NCI-H526 treated with DMSO at 0.1 percent for 48 hours (cell line): ENCODE data around the gene TMEM256.
"Not testable (repeated sequence)": the region's sequence is repeated elsewhere in the genome, so short reads cannot be mapped to it uniquely, and the experiment has no call there.

Experiments used
- DNase-seq: peaks from one replicate; lab custom pipeline; 2025; lab: John Stamatoyannopoulos, UW

TMEM256 gene

GRCh38 chr17:7383742-7384488, 20.0 kb downstream of the TMEM256 start:
- peak; percentile 13 for DNase-seq

DNA sequence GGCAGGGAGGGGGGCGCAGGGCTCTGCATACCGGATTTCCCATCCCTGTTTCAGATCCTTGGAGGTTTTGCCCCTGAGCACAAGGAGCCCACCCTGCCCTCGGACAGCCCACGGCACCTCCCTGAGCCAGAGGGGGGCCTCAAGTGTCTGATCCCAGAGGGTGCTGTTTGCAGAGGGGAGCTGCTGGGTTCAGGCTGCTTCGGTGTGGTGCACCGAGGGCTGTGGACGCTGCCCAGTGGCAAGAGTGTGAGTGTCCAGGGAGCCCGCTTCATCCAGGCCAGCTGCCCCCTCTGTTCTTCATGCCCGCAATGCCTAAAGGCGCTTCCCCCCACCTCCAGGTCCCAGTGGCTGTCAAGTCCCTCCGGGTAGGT, 20.5 kb downstream of the TMEM256 start:
- no peak for DNase-seq

- no peak for DNase-seq
These were observed 21.0 kb downstream of the TMEM256 start for GRCh38 chr17:7382901-7383300.

DNA sequence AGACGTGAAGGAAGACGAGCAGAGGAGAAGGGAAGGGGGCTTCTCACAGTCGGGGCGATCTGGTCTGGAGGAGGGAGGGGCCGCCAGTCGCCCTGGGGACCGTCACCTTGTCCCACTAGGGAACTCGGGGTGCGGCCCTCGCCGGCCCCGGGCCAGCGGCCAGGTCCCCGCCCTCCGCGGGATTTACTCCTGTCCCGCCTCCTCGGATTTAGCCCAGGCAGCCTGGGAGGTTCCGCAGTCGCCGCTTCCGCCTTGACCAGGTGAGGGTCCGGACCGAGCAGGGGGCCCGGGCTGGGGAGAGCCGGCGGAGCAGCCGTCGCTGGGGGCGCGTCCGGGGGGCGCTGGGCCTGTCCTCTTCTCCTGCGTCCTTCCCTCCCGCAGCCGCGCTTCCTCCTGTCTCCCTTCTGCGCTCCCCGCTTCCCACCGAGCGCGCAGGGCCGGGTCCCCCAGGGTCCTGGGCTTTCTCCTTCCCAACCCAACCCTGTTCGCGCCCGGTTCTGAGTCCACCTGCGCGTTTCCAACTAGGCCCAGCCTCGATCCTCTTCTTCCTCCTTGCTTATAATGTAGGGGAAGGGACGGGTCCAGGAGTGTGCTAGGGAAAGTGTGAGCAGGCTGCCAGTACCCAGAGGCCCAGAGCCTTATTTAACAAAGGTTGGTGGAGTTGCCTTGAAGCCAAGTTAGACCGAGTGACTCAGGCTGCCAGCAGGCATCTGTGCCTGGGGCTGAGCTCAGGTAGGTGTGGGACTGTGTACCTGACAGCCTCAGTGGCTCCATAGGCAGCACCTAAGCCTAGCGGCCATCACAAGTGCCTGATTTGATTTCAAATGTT, 22.8 kb downstream of the TMEM256 start, which contains the start of gene TNK1:
TNK1 (plus strand) TSS at position 235 of the 829 bp plus-strand sequence. CDS start 1,838 bp downstream, outside the sequence.
- no peak for DNase-seq

- DNase-seq, result no peak
These were observed 23.6 kb downstream of the TMEM256 start for GRCh38 chr17:7380321-7380720.

GRCh38 chr17:7379134-7379533, 24.8 kb downstream of the TMEM256 start:
- no peak for DNase-seq

GRCh38 chr17:7374353-7374752, 29.5 kb downstream of the TMEM256 start:
- no peak for DNase-seq

GRCh38 chr17:7370853-7371252, 33.0 kb downstream of the TMEM256 start:
- no peak for DNase-seq

GRCh38 chr17:7369825-7370224, 34.1 kb downstream of the TMEM256 start:
- no peak for DNase-seq

DNA sequence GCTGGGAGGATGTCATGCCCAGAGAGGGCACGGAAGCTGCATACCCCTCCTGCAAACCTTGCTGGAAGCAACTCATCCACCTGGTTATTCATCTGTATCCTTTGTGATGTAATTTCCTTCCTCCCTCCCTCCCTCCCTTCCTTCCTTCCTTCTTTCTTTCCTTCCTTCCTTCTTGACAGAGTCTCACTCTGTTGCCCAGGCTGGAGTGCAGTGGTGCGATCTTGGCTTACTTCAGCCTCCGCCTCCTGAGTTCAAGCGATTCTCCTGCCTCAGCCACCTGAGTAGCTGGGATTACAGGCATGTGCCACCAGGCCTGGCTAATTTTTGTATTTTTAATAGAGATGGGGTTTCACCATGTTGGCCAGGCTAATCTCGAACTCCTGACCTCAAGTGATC, 35.3 kb downstream of the TMEM256 start:
- DNase-seq, result not testable (repeated sequence)

GRCh38 chr17:7367918-7368598, 35.8 kb downstream of the TMEM256 start:
- DNase-seq, result no peak

- no peak for DNase-seq
These were observed 36.8 kb downstream of the TMEM256 start for GRCh38 chr17:7367083-7367482.

DNA sequence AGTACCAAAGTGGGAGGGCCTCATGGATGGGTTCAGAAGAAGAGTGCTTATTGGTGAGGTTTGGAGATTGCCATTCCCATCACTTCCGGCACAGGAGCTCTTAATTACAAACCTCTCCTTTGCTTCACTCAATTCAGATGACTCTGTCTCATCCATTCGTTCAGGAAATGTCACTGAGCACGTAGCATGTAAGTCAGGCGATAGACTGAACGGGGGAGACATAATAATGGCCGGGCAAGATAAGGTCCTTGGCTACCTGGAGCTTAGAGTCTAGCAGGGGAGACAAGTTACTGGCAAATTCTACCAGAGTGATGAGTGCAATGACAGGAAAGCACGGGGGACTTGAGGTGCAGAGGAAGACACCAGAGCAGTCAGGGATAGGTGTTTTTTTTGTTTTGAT, 37.9 kb downstream of the TMEM256 start:
- not testable (repeated sequence) for DNase-seq

DNA sequence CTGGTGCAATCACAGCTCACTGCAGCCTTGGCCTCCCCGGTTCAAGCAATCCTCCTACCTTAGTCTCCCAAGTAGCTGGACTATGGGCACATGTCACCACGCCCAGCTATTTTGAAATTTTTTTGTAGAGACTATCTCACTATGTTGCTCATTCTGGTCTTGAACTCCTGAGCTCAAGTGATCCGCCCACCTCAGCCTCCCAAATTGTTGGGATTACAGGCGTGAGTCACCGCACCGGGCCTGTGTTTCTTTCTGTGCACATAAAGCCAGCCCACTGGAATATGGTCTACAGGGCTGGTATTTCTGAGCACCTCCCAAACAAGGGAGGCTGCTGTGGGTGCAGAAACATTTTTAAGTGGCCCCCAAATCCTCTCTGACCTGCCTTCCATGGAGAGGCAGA, 40.6 kb downstream of the TMEM256 start:
- DNase-seq, result no peak

DNA sequence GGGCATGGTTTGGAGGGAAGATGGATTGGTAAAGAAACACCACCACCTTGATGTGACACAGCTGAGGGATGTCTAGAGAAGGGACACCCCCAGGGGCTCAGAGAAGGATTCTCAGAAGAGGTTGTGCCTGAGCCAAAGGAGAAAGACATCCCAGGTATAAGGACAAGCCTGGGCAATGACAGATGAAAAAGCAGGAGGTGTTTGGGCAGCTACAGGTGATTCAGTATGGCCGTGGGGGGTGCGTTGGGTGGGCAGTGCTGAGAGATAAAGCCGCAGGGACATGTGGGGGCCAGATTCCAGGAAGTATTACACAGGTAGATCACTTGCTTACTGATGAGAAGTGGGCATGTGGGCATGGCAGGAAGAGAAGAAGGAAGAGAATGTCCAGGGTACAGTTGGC, 42.0 kb downstream of the TMEM256 start:
- DNase-seq, result no peak

GRCh38 chr17:7357381-7357780, 46.5 kb downstream of the TMEM256 start:
- DNase-seq, result no peak

- no peak for DNase-seq
These were observed 47.1 kb downstream of the TMEM256 start for GRCh38 chr17:7356756-7357155.

DNA sequence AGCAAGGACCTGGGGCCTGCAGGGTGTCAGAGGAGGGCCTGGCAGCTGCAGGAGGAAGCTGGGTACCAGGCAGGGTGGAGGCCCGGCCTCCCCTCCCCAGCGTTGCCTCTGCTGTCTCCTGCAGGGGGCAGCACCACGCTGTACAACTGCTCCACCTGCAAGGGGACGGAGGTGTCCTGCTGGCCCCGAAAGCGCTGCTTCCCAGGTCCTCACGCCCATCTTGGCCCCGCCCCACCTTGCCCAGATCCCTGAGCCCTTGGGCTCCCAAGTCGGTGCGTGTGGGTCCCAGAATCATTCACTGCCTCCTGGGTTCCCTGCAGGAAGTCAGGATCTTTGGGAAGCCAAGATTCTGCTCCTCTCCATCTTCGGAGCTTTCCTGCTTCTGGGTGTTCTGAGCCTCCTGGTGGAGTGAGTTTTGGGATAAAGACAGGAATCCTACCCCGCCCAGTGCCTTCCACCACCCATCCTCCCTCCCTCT, 47.8 kb downstream of the TMEM256 start:
- DNase-seq, result peak; percentile 15

- DNase-seq, result no peak
These were observed 48.3 kb downstream of the TMEM256 start for GRCh38 chr17:7355573-7355972.

DNA sequence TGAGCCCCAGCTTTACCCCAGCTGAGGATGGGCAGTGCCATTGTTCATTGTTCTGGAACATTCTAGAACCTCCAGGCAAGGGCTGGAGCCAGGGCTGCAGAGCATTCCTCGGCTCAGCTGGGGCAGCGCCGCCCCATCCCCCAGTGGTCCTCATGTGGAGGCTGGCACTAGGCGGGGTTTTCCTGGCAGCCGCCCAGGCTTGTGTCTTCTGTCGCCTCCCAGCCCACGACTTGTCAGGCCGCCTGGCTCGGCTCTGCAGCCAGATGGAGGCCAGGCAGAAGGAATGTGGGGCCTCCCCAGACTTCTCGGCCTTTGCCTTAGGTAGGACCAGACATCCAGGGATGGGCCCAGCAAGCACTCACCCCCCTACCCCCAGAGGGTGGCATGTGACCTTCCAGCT, 48.8 kb downstream of the TMEM256 start, which contains the start of gene TMEM95:
TMEM95 (plus strand) TSS at position 104 of the 400 bp plus-strand sequence; CDS start at position 153, 49 bp downstream.
- no peak for DNase-seq

DNA sequence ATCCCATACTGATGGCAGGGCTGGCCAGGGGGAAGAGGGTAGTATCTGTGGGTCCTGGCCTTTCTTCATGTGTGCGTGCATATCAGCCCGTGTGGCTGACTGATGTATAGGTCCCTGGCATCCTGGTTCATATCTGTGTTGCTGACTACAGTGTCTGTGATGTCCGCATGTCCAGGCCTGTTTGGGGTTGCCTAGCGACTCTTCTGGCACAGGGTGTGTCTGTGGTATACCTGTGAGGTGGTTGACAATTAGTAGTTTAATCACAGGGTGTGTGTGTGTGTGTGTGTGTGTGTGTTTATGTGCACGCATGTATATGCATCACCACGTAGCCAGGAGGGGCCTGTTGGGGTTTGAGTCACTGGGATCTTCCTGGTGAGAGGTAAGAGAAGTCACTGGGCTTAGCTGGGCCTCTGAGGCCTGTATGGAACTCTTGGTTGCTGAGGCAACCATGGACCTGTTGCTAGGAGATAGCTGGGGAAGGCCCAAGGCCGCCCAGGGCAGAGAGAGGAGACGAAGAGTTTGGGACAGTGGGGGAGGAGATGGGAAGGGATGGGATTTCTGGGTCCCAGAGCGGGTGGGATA, 49.5 kb downstream of the TMEM256 start:
- no peak for DNase-seq
